ENCODE measurements around the gene RREB1. TPM values are rescaled to one million over a fixed set of nuclear protein-coding genes. Genes with fewer than 3 reads are reported as not detected.
A peak's percentile ranks its signal among the peaks of the same experiment; 100 is the strongest.

RREB1 gene
- total RNA-seq, 1 experiment from 2014 or later: 30.7 TPM

- TF ChIP-seq CTCF (IDR thresholded peaks at IDR 0.05) (no peak), SIN3A (IDR thresholded peaks at IDR 0.05; ENCODE audit: borderline replicate concordance, insufficient read depth, low read depth, low read length) (peak; percentile 34; the same call in 1 of the 2 replicates)
- ATAC-seq: peak; percentile 55
- no peak for DNase-seq (ENCODE audit: low read depth, low spot score)
- intact Hi-C loops (cut with micrococcal nuclease; ENCODE audit: unreplicated experiment): no loop called here
- H3K27ac ChIP-seq (ENCODE audit: low read length): peak overlapping the region; percentile 88
- no peaks in the 10 kb centered on the region for H3K27me3 ChIP-seq (ENCODE audit: control insufficient read depth, insufficient read depth, low read length)
- in situ Hi-C loops (cut with HindIII; ENCODE audit: low pct_unique_long_range_greater_than_20kb, low sequenced_read_pairs): no loop called here
- BruUV-seq (replicated peaks): no TSS peak
- peak overlapping the region; percentile 83 to 96 for H3K4me3 ChIP-seq (ENCODE audit: low read depth in 2 of 2, low read length in 2 of 2)
- ChIA-PET POLR2A (no interaction called here), CTCF (interaction anchor here (0.6 to 0.7 kb wide), 2 partner anchors 72 to 197 kb away, joined by 3 to 4 read pairs; no protein-coding TSS in a partner anchor)
- no peaks in the 10 kb centered on the region; the same call in 1 of the 2 replicates for H3K36me3 ChIP-seq (ENCODE audit: control insufficient read depth, insufficient read depth, low read length)
- peaks cover 35% of the 10 kb centered on the region for H3K4me1 ChIP-seq (ENCODE audit: control insufficient read depth, insufficient read depth, low read length)
- no peaks in the 10 kb centered on the region for H3K9me3 ChIP-seq (ENCODE audit: control insufficient read depth, insufficient read depth, low read depth, low read length)
Observed at GRCh38 chr6:7108196-7108963, 619 bp downstream of the RREB1 start.

- no peaks in the 10 kb centered on the region for H3K9me3 ChIP-seq (ENCODE audit: control insufficient read depth, insufficient read depth, low read depth, low read length)
- in situ Hi-C loops (cut with HindIII; ENCODE audit: low pct_unique_long_range_greater_than_20kb, low sequenced_read_pairs): no loop called here
- ChIA-PET CTCF (no interaction called here), POLR2A (interaction anchor here (0.5 kb wide), 1 partner anchor 243 kb away, joined by 9 read pairs; no protein-coding TSS in a partner anchor)
- no peaks in the 10 kb centered on the region; the same call in 1 of the 2 replicates for H3K36me3 ChIP-seq (ENCODE audit: control insufficient read depth, insufficient read depth, low read length)
- intact Hi-C loops (cut with micrococcal nuclease; ENCODE audit: unreplicated experiment): no loop called here
- TF ChIP-seq REST (IDR thresholded peaks at IDR 0.05; ENCODE audit: insufficient read depth in 1 of 2, low read depth in 2 of 2, low read length in 1 of 2) (no peak), POLR2AphosphoS5 (IDR thresholded peaks at IDR 0.05; ENCODE audit: low read depth, low read length) (no peak)
- DNase-seq (ENCODE audit: low read depth, low spot score) (no peak), ATAC-seq (peak; percentile 15; the same call in 1 of the 2 replicates)
- BruUV-seq (replicated peaks): no TSS peak
- H3K4me3 ChIP-seq (ENCODE audit: low read depth in 2 of 2, low read length in 2 of 2): peak overlapping the region; percentile 83 to 96
- peaks cover 43% of the 10 kb centered on the region for H3K4me1 ChIP-seq (ENCODE audit: control insufficient read depth, insufficient read depth, low read length)
- H3K27me3 ChIP-seq (ENCODE audit: control insufficient read depth, insufficient read depth, low read length): no peaks in the 10 kb centered on the region
- H3K27ac ChIP-seq (ENCODE audit: low read length): peak overlapping the region; percentile 69; the same call in 1 of the 2 replicates
Observed at GRCh38 chr6:7108964-7109836, 1.4 kb downstream of the RREB1 start.
